Skeletal muscle tissue (tissue), 4 donors: ENCODE results near the gene FXYD1. TPM values are rescaled to one million over a fixed set of nuclear protein-coding genes. Genes with fewer than 3 reads are reported as not detected.
A peak's percentile ranks its signal among the peaks of the same experiment; 100 is the strongest.

ENCODE experiments used
- H3K27ac ChIP-seq: one replicate; pipeline ENCODE4 v1.7.0; 2013; ENCODE audit warnings: mild to moderate bottlenecking, low read depth, low read length, inconsistent platforms
- H3K27me3 ChIP-seq, 3 donors: one replicate each; pipeline ENCODE4 v1.7.0; 2013; ENCODE audit warnings: low read length in 3 of 3; ENCODE audit not compliant: control insufficient read depth in 3 of 3, insufficient read depth in 3 of 3
- H3K36me3 ChIP-seq, 3 donors: one replicate each; pipeline ENCODE4 v1.7.0; 2013; ENCODE audit warnings: low read length in 3 of 3; ENCODE audit not compliant: control insufficient read depth in 3 of 3, insufficient read depth in 3 of 3
- H3K4me1 ChIP-seq, 3 donors: one replicate each; pipeline ENCODE4 v1.7.0; 2013; ENCODE audit warnings: low read length in 3 of 3, mild to moderate bottlenecking in 3 of 3; ENCODE audit not compliant: control insufficient read depth in 3 of 3, insufficient read depth in 3 of 3
- H3K4me3 ChIP-seq, 3 donors: one replicate each; pipeline ENCODE4 v1.7.0; 2013; ENCODE audit warnings: low read length in 3 of 3
- H3K9ac ChIP-seq, 3 donors: one replicate each; pipeline ENCODE4 v1.7.0; 2013; ENCODE audit warnings: low read length in 3 of 3, mild to moderate bottlenecking in 3 of 3, moderate library complexity in 2 of 3, low read depth in 1 of 3
- H3K9me3 ChIP-seq, 3 donors: one replicate each; pipeline ENCODE4 v1.7.0; 2013; ENCODE audit warnings: low read length in 3 of 3; ENCODE audit not compliant: control insufficient read depth in 3 of 3
- total RNA-seq: library from RNA; depleted of rRNA; stranded (reverse); fragments of >200 nt; gene quantifications from one replicate; pipeline ENCODE4 v1.2.3, GENCODE V29; 2014
- donor health status: Osteomylitis.

FXYD1 gene
- 45.4 TPM for total RNA-seq

DNA sequence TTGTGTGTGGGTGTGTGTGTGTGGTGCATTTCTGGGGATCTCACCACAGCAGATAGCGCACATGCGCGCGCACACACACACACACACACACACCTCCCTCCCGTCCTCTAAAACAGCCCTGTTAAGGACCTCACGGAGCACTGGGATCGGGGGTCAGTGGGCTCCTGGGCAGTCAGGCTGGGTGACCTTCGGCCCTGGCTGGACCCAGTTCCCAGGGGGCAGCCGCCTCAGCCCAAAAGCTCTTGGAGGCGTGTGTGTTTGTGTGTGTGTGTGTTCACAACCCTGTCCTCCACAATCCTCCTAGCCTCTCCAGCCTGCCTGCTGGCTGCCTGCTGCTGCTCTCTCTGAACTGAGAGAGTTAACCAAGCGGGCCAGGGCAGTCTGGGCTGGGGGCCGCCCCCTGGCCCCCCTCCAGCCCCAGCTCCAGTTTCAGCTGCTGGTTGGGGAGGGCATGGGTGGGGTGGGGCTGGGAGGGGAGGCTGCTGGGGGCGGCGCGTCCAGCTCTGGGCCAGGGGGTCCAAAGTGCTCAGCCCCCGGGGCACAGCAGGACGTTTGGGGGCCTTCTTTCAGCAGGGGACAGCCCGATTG lies at the start of gene FXYD1:
FXYD1 (plus strand) TSS at position 520 of the 588 bp plus-strand sequence. CDS start 1,256 bp downstream, outside the sequence.
- no peaks in the 10 kb centered on the region for H3K9me3 ChIP-seq
- no peaks in the 10 kb centered on the region for H3K27me3 ChIP-seq
- peak within 1 kb of the TSS; percentile 87 to 99 (median 98) for H3K9ac ChIP-seq
- peak within 1 kb of the TSS; percentile 94 for H3K27ac ChIP-seq
- H3K4me1 ChIP-seq, result peaks cover 49 to 76% (median 60%) of the 10 kb centered on the region in 3 donors
- peaks cover 0 to 4% (median 2%) of the 10 kb centered on the region in 3 donors for H3K36me3 ChIP-seq
- peak within 1 kb of the TSS; percentile 88 to 93 (median 91) for H3K4me3 ChIP-seq

DNA sequence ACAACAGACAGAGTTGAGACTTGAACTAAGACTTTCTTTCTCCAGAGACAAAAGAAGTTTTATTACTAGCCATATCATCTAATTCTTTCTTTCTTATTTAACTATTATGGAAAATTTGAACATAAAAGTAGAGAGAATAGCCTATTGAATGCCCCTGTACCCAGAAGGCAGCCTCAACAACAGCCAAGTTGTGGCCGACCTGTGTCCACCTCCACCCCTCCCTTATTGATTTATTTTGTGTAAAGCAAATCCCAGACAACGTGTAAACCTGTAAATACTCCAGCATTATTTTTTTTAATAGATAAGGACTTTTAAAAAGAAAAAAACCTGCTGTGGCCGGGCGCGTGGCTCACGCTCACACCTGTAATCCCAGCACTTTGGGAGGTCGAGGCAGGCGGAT lies 49.1 kb upstream of the FXYD1 start:
- H3K9me3 ChIP-seq, result no peaks in the 10 kb centered on the region
- H3K4me3 ChIP-seq, result no peak overlapping the region
- peaks cover 15 to 29% (median 18%) of the 10 kb centered on the region in 3 donors for H3K4me1 ChIP-seq
- no peak overlapping the region for H3K9ac ChIP-seq
- no peaks in the 10 kb centered on the region for H3K36me3 ChIP-seq
- no peak overlapping the region for H3K27ac ChIP-seq
- peaks cover 0 to 6% (median 3%) of the 10 kb centered on the region in 3 donors for H3K27me3 ChIP-seq

DNA sequence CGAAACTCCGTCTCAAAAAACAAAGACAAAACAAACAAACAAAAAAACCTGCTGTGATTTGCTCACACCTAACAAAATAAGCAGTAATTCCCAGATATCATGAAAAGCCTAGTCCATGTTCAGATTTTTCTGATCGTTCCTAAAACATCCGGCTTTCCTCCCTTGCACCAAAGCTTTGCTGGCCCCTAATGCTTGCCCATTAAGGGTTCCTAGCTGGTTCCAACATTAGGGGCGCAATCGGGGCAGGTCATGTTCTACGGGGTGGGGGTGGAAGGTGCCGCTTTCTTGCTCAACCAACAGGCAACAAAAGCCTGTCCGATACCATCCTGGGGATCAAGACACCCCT lies 48.5 kb upstream of the FXYD1 start:
- Histone ChIP-seq H3K9ac (peak overlapping the region; percentile 4 to 57 (median 51)), H3K27me3 (peaks cover 0 to 6% (median 3%) of the 10 kb centered on the region in 3 donors), H3K27ac (no peak overlapping the region), H3K4me3 (peak overlapping the region in 1 of 3 donors; percentile 35), H3K4me1 (peaks cover 15 to 29% (median 18%) of the 10 kb centered on the region in 3 donors), H3K36me3 (no peaks in the 10 kb centered on the region), H3K9me3 (no peaks in the 10 kb centered on the region)

DNA sequence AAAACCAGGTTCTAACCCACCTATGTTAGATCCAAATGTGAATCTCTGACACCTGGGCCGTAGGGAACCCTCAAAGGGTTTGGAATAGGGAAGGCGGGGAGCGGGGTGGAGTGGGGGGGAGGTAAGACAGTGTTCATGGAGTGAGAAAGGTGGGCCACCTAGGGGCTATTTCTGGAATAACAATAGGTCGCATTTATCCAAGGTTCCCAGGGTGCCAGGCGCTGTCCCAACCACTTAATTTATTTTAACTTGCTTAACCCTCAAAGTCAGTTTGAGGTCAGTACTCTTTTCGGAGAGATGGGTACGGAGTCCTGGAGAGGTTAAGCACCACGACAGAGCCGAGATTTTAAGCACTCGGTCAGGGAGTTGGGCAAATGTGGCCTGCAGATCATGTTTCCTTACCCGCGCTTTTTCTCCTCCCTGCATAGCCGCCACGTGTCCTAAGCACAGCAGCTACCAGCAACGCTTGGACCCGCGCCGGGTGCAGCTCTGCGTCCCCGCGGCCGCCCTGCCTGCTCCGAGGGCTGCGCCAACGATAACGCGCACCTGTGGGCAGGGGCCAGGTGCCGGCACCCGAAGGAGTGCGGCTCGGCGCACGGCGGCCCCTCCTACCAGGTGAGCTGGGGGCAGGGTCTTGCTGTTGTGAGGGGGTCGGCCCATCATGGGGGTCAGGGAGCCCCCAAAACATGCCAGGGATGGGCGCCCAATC lies 48.0 kb upstream of the FXYD1 start:
- Histone ChIP-seq H3K4me3 (peak overlapping the region; percentile 48 to 60 (median 58)), H3K9me3 (no peaks in the 10 kb centered on the region), H3K27ac (no peak overlapping the region), H3K36me3 (no peaks in the 10 kb centered on the region), H3K9ac (peak overlapping the region; percentile 4 to 57 (median 57)), H3K4me1 (peaks cover 15 to 29% (median 17%) of the 10 kb centered on the region in 3 donors), H3K27me3 (peaks cover 0 to 6% (median 3%) of the 10 kb centered on the region in 3 donors)

DNA sequence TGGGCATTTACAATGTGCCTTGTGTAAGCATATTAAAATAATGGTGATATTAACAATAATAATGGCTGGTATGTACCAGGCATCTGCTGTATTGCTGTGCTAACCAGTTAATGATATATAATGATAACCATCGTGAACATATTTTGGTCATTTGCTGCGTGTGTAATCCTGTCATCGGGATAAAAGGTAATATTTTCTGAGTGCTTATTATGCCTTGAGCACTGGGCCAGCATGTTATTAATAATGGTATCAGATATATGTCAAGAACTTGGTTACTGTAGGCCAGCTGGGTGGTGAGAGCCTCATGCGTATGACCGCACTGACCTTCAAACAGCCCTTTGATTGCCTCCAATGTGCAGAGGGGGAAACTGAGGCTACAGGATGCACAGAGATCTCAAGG lies 45.2 kb upstream of the FXYD1 start:
- H3K36me3 ChIP-seq, result no peaks in the 10 kb centered on the region

DNA sequence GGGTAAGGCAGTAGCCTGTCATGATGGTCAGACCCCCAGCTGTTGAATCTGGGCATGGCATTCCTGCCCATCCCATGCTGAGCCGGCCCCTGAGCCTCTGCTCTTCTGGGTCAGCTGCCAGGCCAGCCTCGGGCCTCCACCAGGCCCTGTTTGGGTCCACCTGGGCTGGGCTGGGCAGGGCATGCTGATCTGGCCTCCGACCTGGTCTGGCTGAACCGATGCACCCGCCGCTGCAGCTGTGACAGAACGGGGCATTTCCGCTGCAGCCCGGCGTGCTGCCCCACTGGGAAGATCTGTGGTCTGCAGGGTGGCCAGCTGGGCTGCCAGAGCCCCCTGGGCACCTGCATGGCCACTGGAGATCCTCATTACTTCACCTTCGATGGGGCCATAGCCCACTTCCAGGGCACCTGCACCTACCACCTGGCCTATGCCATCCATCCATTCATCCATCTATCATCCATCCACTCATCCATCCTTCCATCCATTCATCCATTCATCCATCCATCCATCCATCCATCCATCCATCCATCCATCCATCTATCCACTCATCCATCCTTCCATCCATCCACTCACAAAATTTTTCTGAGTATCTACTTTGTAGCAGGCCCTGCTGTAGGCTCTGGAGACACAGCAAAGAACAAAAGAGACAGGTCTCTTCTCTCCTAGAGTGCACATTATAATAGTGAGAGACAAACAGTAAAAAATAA lies 44.5 kb upstream of the FXYD1 start:
- H3K36me3 ChIP-seq, result no peaks in the 10 kb centered on the region
- no peak overlapping the region for H3K27ac ChIP-seq
- H3K9ac ChIP-seq, result no peak overlapping the region
- H3K4me1 ChIP-seq, result peaks cover 11 to 23% (median 14%) of the 10 kb centered on the region in 3 donors
- H3K27me3 ChIP-seq, result peaks cover 0 to 3% (median 0%) of the 10 kb centered on the region in 3 donors
- no peaks in the 10 kb centered on the region for H3K9me3 ChIP-seq
- no peak overlapping the region for H3K4me3 ChIP-seq

More for the DNA sequence above, 45.2 kb upstream of the FXYD1 start:
- peaks cover 0 to 3% (median 2%) of the 10 kb centered on the region in 3 donors for H3K27me3 ChIP-seq
- no peak overlapping the region for H3K27ac ChIP-seq
- H3K9ac ChIP-seq, result no peak overlapping the region
- H3K9me3 ChIP-seq, result no peaks in the 10 kb centered on the region
- peaks cover 11 to 20% (median 12%) of the 10 kb centered on the region in 3 donors for H3K4me1 ChIP-seq
- H3K4me3 ChIP-seq, result no peak overlapping the region

DNA sequence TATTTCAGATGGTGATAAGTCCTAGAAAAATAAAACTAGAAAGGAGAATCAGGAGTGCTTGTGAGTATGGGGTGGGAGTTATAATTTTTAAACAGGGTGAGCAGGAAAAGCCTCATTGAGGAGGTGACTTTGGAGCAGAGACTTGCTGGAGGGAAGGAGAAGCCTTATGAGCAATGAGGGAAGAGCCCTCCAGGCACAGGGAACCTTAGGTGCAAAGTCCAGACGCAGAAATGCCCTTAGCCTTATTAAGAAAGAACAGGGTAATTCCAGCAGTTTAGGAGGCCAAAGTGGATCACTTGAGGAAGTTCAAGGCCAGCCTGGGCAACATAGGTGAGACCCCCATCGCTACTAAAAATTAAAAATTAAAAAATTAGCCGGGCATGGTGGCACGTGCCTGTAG lies 44.0 kb upstream of the FXYD1 start:
- peaks cover 11 to 23% (median 14%) of the 10 kb centered on the region in 3 donors for H3K4me1 ChIP-seq
- no peaks in the 10 kb centered on the region for H3K9me3 ChIP-seq
- H3K36me3 ChIP-seq, result no peaks in the 10 kb centered on the region
- no peak overlapping the region for H3K4me3 ChIP-seq
- H3K27me3 ChIP-seq, result peaks cover 0 to 3% (median 0%) of the 10 kb centered on the region in 3 donors
- no peak overlapping the region for H3K9ac ChIP-seq
- no peak overlapping the region for H3K27ac ChIP-seq

DNA sequence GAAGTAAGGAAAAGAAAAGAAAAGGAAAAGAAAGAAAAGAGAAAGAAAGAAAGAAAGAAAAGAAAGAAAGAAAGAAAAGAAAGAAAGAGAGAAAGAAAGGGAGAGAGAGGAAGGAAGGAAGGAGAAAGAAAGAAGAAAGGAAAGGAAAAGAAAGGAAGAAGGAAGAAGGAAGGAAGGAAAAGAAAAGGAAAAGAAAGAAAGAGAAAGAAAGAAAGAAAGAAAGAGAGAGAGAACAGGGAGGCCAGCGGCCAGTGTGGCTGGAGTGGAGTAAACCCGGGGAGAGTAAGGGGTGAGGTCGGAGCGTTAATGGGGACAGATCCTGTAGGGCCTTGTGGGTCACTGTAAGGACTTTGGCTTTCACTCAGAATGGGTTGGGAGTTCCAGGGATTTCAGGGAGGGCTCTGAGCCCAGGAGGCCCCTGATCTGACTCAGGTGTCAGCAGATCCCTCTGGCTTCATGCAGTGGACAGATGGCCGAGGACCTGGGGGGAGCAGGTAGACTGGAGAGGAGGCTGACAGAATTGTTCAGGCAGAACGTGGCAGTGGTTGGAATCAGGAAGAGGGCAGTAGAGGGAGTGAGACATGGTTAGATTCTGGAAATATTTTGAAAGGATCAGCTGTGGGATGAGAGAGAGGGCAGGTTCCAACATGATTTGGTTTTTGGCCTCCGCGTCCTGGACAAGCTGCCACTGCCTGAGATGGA lies 42.8 kb upstream of the FXYD1 start:
- Histone ChIP-seq H3K9me3 (no peaks in the 10 kb centered on the region), H3K4me3 (no peak overlapping the region), H3K4me1 (peaks cover 2 to 17% (median 9%) of the 10 kb centered on the region in 3 donors)

DNA sequence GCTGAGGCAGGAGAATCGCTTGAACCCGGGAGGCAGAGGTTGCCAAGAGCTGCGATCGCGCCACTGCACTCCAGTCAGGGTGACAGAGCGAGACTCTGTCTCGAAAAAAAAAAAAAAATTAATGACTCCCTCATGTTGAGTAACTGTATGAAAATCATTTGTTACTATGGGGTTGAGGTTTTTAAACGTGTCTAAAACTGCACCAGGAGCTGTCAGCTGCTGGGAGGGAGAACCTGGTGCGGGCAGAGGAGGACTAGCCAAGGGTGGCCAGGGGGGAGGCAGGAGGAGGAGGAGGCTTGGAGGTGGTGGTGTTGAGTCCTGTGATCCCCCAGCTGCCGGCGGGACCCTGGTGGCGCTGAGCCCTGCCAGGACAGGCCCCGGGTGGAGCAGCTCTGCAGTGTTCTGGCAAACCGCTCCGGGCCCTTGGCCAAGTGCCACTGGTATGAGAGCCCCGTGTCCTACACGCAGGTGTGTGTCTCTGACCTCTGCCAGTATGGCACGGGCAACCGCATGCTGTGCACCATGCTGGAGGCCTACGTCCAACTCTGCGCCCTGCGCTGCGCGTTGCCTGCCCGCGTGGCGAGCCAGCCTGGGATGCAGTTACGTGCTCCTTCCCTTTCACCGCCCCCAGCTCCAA lies 40.1 kb upstream of the FXYD1 start:
- Histone ChIP-seq H3K27me3 (no peaks in the 10 kb centered on the region), H3K27ac (no peak overlapping the region), H3K9ac (no peak overlapping the region), H3K4me1 (peaks cover 0 to 11% (median 6%) of the 10 kb centered on the region in 3 donors), H3K4me3 (no peak overlapping the region), H3K36me3 (no peaks in the 10 kb centered on the region), H3K9me3 (no peaks in the 10 kb centered on the region)

More for the DNA sequence above, 42.8 kb upstream of the FXYD1 start:
- Histone ChIP-seq H3K27ac (no peak overlapping the region), H3K9ac (peak overlapping the region in 1 of 3 donors; percentile 33), H3K36me3 (no peaks in the 10 kb centered on the region), H3K27me3 (peaks cover 0 to under 1% (median 0%) of the 10 kb centered on the region in 3 donors)
